ENCODE data around the gene SPEM2. TPM values are rescaled to one million over a fixed set of nuclear protein-coding genes. Genes with fewer than 3 reads are reported as not detected.

SPEM2 gene
- total RNA-seq, 1 donor from 2014 or later = not detected

- Mint-ChIP-seq H3K27me3 (ENCODE audit: insufficient read depth, low read depth) (peaks cover 12% of the 10 kb centered on the region), H3K4me3 (no peak overlapping the region), H3K36me3 (peaks cover 21% of the 10 kb centered on the region), H3K4me1 (peaks cover 41% of the 10 kb centered on the region), H3K9me3 (no peaks in the 10 kb centered on the region), H3K27ac (no peak overlapping the region)
- H3K4me1 ChIP-seq = peaks cover 19% of the 10 kb centered on the region
- H3K36me3 ChIP-seq = peaks cover 8% of the 10 kb centered on the region
- peaks cover 30% of the 10 kb centered on the region for H3F3A ChIP-seq (ENCODE audit: low read depth)
- no peak overlapping the region for H3K9ac ChIP-seq
- H3K79me2 ChIP-seq (ENCODE audit: low read depth) = peaks cover 33% of the 10 kb centered on the region
- H3K27me3 ChIP-seq = no peaks in the 10 kb centered on the region
- H2AFZ ChIP-seq (replicated peaks) = no peak overlapping the region
- no peak for DNase-seq (ENCODE audit: low spot score)
- no peak overlapping the region for H3K27ac ChIP-seq
- no peak overlapping the region for H3K4me2 ChIP-seq
- no peaks in the 10 kb centered on the region for H3K9me3 ChIP-seq (ENCODE audit: low read depth)
- TF ChIP-seq EZH2phosphoT487 (IDR thresholded peaks at IDR 0.05) = no peak
- peaks cover 60% of the 10 kb centered on the region for H4K20me1 ChIP-seq (ENCODE audit: low read depth)
- no peak overlapping the region for H3K4me3 ChIP-seq
Measured at GRCh38 chr17:7408252-7408727, 17.1 kb upstream of the SPEM2 start.

DNA sequence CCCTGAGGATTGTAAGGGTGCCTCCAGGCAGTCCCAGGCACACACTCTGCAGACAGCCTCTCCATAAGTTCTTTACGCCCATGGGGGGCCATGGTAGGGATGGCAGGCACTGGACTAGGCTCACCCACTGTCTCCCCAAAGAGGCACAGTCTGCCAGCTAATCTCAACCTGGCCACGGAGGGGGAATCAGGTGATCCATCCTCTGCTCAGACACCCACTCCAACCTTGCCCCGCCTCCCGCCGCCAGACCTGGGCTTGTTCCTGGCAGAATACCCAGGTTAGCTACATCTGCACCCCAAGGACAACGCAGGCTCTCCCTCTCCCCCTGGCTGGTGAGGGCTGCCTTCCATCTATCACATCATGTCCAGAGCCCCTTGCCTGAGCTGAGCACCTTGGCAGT, 16.6 kb upstream of the SPEM2 start:
- Histone ChIP-seq H3K9me3 (ENCODE audit: low read depth) (no peaks in the 10 kb centered on the region), H4K20me1 (ENCODE audit: low read depth) (peaks cover 63% of the 10 kb centered on the region), H2AFZ (replicated peaks) (no peak overlapping the region), H3K4me2 (no peak overlapping the region), H3K9ac (no peak overlapping the region), H3K36me3 (peaks cover 8% of the 10 kb centered on the region), H3K79me2 (ENCODE audit: low read depth) (peaks cover 33% of the 10 kb centered on the region), H3K4me1 (peaks cover 19% of the 10 kb centered on the region), H3K4me3 (no peak overlapping the region), H3K27me3 (no peaks in the 10 kb centered on the region), H3F3A (ENCODE audit: low read depth) (peaks cover 24% of the 10 kb centered on the region), H3K27ac (no peak overlapping the region)
- DNase-seq (ENCODE audit: low spot score) = no peak
- Mint-ChIP-seq H3K4me1 (peaks cover 41% of the 10 kb centered on the region), H3K27ac (peak overlapping the region; percentile 54), H3K36me3 (peaks cover 21% of the 10 kb centered on the region), H3K27me3 (ENCODE audit: insufficient read depth, low read depth) (peaks cover 12% of the 10 kb centered on the region), H3K9me3 (no peaks in the 10 kb centered on the region), H3K4me3 (peak overlapping the region; percentile 49)
- TF ChIP-seq, protein P1, sequence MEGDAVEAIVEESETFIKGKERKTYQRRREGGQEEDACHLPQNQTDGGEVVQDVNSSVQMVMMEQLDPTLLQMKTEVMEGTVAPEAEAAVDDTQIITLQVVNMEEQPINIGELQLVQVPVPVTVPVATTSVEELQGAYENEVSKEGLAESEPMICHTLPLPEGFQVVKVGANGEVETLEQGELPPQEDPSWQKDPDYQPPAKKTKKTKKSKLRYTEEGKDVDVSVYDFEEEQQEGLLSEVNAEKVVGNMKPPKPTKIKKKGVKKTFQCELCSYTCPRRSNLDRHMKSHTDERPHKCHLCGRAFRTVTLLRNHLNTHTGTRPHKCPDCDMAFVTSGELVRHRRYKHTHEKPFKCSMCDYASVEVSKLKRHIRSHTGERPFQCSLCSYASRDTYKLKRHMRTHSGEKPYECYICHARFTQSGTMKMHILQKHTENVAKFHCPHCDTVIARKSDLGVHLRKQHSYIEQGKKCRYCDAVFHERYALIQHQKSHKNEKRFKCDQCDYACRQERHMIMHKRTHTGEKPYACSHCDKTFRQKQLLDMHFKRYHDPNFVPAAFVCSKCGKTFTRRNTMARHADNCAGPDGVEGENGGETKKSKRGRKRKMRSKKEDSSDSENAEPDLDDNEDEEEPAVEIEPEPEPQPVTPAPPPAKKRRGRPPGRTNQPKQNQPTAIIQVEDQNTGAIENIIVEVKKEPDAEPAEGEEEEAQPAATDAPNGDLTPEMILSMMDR (IDR thresholded peaks at IDR 0.05) = no peak
- TF ChIP-seq EZH2phosphoT487 (IDR thresholded peaks at IDR 0.05) (no peak), EZH2 (IDR thresholded peaks at IDR 0.05) (no peak)

GRCh38 chr17:7409716-7410115, 15.7 kb upstream of the SPEM2 start:
- Histone ChIP-seq H3K9ac (no peak overlapping the region), H2AFZ (replicated peaks) (no peak overlapping the region), H3F3A (ENCODE audit: low read depth) (peaks cover 24% of the 10 kb centered on the region), H3K4me3 (no peak overlapping the region), H3K36me3 (peaks cover 8% of the 10 kb centered on the region), H3K27me3 (no peaks in the 10 kb centered on the region), H3K4me2 (no peak overlapping the region), H3K9me3 (ENCODE audit: low read depth) (no peaks in the 10 kb centered on the region), H3K79me2 (ENCODE audit: low read depth) (peaks cover 33% of the 10 kb centered on the region), H4K20me1 (ENCODE audit: low read depth) (peaks cover 66% of the 10 kb centered on the region), H3K4me1 (peaks cover 19% of the 10 kb centered on the region), H3K27ac (no peak overlapping the region)
- peaks cover 8% of the 10 kb centered on the region for H3K27me3 Mint-ChIP-seq (ENCODE audit: insufficient read depth, low read depth)
- no peak overlapping the region for H3K27ac Mint-ChIP-seq
- peak overlapping the region; percentile 46 for H3K4me3 Mint-ChIP-seq
- H3K9me3 Mint-ChIP-seq = no peaks in the 10 kb centered on the region
- no peak for DNase-seq (ENCODE audit: low spot score)
- H3K4me1 Mint-ChIP-seq = peaks cover 41% of the 10 kb centered on the region
- TF ChIP-seq EZH2 (IDR thresholded peaks at IDR 0.05) = no peak
- TF ChIP-seq, protein P1 (IDR thresholded peaks at IDR 0.05) = no peak
- no peak for TF ChIP-seq EZH2phosphoT487 (IDR thresholded peaks at IDR 0.05)
- peaks cover 21% of the 10 kb centered on the region for H3K36me3 Mint-ChIP-seq

DNA sequence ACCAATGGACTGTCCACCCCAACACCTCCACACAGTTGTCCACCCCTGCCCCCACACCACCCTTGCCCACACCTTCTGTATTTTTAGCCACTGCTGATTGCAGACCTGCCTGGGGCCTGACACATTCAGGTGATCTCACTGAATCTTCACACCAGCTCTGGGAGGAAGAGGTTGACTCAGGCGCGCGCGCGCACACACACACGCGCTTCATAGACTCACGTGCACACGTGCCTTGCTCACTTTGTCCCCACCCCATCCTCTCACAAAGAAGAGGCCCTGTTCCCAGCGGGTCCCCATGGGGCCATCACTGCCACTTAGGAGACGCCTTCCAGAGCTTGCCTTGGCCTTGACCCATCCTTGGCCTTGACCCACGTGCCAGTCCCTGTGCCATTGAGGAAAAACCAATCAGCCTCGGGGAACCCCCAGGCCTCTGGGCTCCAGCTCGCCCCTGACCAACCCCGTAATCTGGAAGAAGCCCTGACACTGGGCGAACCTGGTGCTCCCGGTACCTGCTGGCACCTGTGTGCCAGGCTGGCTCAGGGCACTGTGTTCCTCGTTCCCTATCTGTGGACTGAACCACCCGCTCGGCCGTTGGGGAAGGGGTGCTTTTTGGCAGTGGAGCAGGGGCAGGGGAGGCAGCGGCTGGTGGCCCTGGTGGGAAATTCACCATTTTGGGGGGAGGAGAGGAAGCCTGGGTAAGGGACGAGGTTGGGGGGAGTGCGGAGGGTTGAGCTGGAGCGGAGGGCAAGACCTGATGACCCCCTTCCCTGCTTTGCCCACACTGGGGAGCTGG, 14.6 kb upstream of the SPEM2 start:
- Histone ChIP-seq H3K9ac (no peak overlapping the region), H4K20me1 (ENCODE audit: low read depth) (peaks cover 70% of the 10 kb centered on the region), H3K36me3 (peaks cover 8% of the 10 kb centered on the region), H3K27ac (no peak overlapping the region), H3K27me3 (no peaks in the 10 kb centered on the region), H3K9me3 (ENCODE audit: low read depth) (no peaks in the 10 kb centered on the region), H3K4me1 (peaks cover 19% of the 10 kb centered on the region), H3K4me2 (no peak overlapping the region), H2AFZ (replicated peaks) (no peak overlapping the region), H3K79me2 (ENCODE audit: low read depth) (peaks cover 22% of the 10 kb centered on the region), H3F3A (ENCODE audit: low read depth) (peaks cover 16% of the 10 kb centered on the region), H3K4me3 (no peak overlapping the region)
- peak overlapping the region; percentile 48 for H3K4me3 Mint-ChIP-seq
- H3K4me1 Mint-ChIP-seq = peaks cover 37% of the 10 kb centered on the region
- TF ChIP-seq EZH2 (IDR thresholded peaks at IDR 0.05) (no peak), EZH2phosphoT487 (IDR thresholded peaks at IDR 0.05) (no peak)
- TF ChIP-seq, protein P1 (IDR thresholded peaks at IDR 0.05) = no peak
- no peaks in the 10 kb centered on the region for H3K9me3 Mint-ChIP-seq
- peaks cover 8% of the 10 kb centered on the region for H3K27me3 Mint-ChIP-seq (ENCODE audit: insufficient read depth, low read depth)
- DNase-seq (ENCODE audit: low spot score) = no peak
- peaks cover 29% of the 10 kb centered on the region for H3K36me3 Mint-ChIP-seq
- no peak overlapping the region for H3K27ac Mint-ChIP-seq

All from neural progenitor cell (in vitro differentiated cells).